Heart right ventricle (tissue), 16 donors: ENCODE results near the gene ZNF28. TPM values are rescaled to one million over a fixed set of nuclear protein-coding genes. Genes with fewer than 3 reads are reported as not detected.
"Not testable (repeated sequence)": the region's sequence is repeated elsewhere in the genome, so short reads cannot be mapped to it uniquely, and the experiment has no call there.

Experiments
- ATAC-seq, 8 donors: fragments of 200-7000 bp; cut with Tn5 transposase; one replicate each; pipeline ENCODE4 v1.9.1; 2020; ENCODE audit warnings: mild to moderate bottlenecking in 8 of 8, moderate library complexity in 8 of 8, moderate number of reproducible peaks in 1 of 8
- DNase-seq, 2 donors: peaks; one replicate each; pipeline ENCODE4 v3.0.0-alpha.2; 2020
- H3K27ac ChIP-seq, 10 donors: fragments of 200-600 bp; sonication (generic) in 2 of 10; one replicate each; pipeline versions ENCODE4 v1.5.0 to v1.8.0; 2020 to 2022; ENCODE audit warnings: mild to moderate bottlenecking in 3 of 10
- H3K27me3 ChIP-seq, 7 donors: fragments of 200-600 bp; one replicate each; pipeline ENCODE4 v1.8.0; 2021 to 2022; ENCODE audit warnings: mild to moderate bottlenecking in 2 of 7
- H3K36me3 ChIP-seq, 9 donors: fragments of 200-600 bp; sonication (generic) in 1 of 9; one replicate each; pipeline versions ENCODE4 v1.5.0 to v1.8.0; 2020 to 2022; ENCODE audit warnings: mild to moderate bottlenecking in 2 of 9
- H3K4me1 ChIP-seq, 9 donors: fragments of 200-600 bp; sonication (generic) in 1 of 9; one replicate each; pipeline versions ENCODE4 v1.5.0 to v1.8.0; 2020 to 2022; ENCODE audit warnings: mild to moderate bottlenecking in 4 of 9
- H3K4me3 ChIP-seq, 10 donors: fragments of 200-600 bp; sonication (generic) in 2 of 10; one replicate each; pipeline versions ENCODE4 v1.5.0 to v1.8.0; 2020 to 2022; ENCODE audit warnings: mild to moderate bottlenecking in 7 of 10, moderate library complexity in 2 of 10
- H3K9me3 ChIP-seq, 11 donors: fragments of 200-600 bp in 10 of 11; sonication (generic) in 2 of 11; one replicate each; pipeline versions ENCODE4 v1.5.0 to v1.8.0; 2013 to 2022; ENCODE audit warnings: mild to moderate bottlenecking in 2 of 11, control low read depth in 1 of 11, moderate library complexity in 1 of 11
- WGBS, 2 donors: extraction: QIAGEN DNeasy Blood & Tissue Kit; methylation state at CpG; one replicate each; pipeline ENCODE4 v1.1.7; 2013; ENCODE audit warnings: inconsistent platforms in 1 of 2; 5-methylcytosine and 5-hydroxymethylcytosine counted together
- intact Hi-C, 10 donors: fragments of 100-400 bp; cut with DNase I; formaldehyde crosslinking; loops; one replicate each; pipeline versions ENCODE4 v1.11.1 to v1.14.2; 2022
- long read RNA-seq, 3 donors: library from polyadenylated mRNA; unstranded; transcript quantifications; one replicate each; pipeline ENCODE4 v2.0.0, GENCODE V29; 2020 to 2021
- polyA plus RNA-seq, 2 donors: library from polyadenylated mRNA; stranded (reverse); fragments of 200-250 nt; gene quantifications; one replicate each; pipeline ENCODE4 v1.2.3, GENCODE V29; 2013
- total RNA-seq, 10 donors: library from RNA; stranded (reverse); fragmentation: NEBNext Ultra II Directional in 3 of 10; extraction: Animal tissue kit (Norgen Biotek cat#: 25700) in 3 of 10; gene quantifications; one replicate each; pipeline versions ENCODE4 v1.2.1 to v1.2.4, GENCODE V29; 2021 to 2023
- TF ChIP-seq, protein P1 (sequence below), 9 donors: fragments of 200-600 bp; sonication (generic) in 2 of 9; IDR thresholded peaks; one replicate each; pipeline versions ENCODE4 v1.5.0 to v1.8.0; 2021 to 2022; ENCODE audit warnings: antibody characterized with exemption in 9 of 9, mild to moderate bottlenecking in 5 of 9, moderate library complexity in 1 of 9
- donor health status: Arrhythmogenic right ventricular cardiomyopathy.
- donor health status: ischemic (EF 13 %, LVEDD 7.1; RV severe dilation, severe dysfunction).
- donor health status: healthy with polysubstance abuse.
- donor health status: DM: no; HTN: yes; CAD: no.
- donor health status: DM: no; HTN: no; CAD: no.
- donor health status: ischemic (EF 25% LVEDD 6.9; RV normal size, moderate dysfunction).
- donor health status: ischemic (EF 25% LVEDD 5.7; RV mildly dilated, moderate dysfunction).
- donor health status: healthy.
- donor health status: DM: yes; HTN: yes; CAD: no.
- donor health status: Ischemic cardiomyopathy.
- donor health status: ischemic (EF 35%, LVEDD 5.7; RV mildly dilated, moderate dysfunction).
- donor health status: nonischemic (EF 11% LVEDD 7.7; RV severe dilation, severe dysfunction).
- donor health status: DM: yes; HTN: yes; CAD: no.
- donor health status: PGD.
- donor health status: ischemic (EF 29% LVEDD 5.4; RV normal size, mild dysfunction).
- donor health status: nonischemic (EF 23%, LVEDD 6.1; RV moderate dilation, normal function).

ZNF28 gene
- total RNA-seq (10 to 100 TPM in 3 of 10 donors, 1 to 10 TPM in 7; 3.6 to 11.4 (median 9.4) TPM), polyA plus RNA-seq (1 to 10 TPM; 1.4 to 2.9 TPM)
- long read RNA-seq, donor 1, partial matches to known transcripts: 1 of 10 reads
- long read RNA-seq, donor 1, other reads (novel, unspliced or antisense): 9 of 10 reads
- long read RNA-seq, donor 2, full-length matches to known transcripts: 5 of 13 reads
- long read RNA-seq, donor 2, partial matches to known transcripts: 0 of 13 reads
- long read RNA-seq, donor 2, other reads (novel, unspliced or antisense): 8 of 13 reads
- long read RNA-seq, donor 3, full-length matches to known transcripts: 7 of 17 reads
- long read RNA-seq, donor 3, partial matches to known transcripts: 1 of 17 reads
- long read RNA-seq, donor 3, other reads (novel, unspliced or antisense): 9 of 17 reads

DNA sequence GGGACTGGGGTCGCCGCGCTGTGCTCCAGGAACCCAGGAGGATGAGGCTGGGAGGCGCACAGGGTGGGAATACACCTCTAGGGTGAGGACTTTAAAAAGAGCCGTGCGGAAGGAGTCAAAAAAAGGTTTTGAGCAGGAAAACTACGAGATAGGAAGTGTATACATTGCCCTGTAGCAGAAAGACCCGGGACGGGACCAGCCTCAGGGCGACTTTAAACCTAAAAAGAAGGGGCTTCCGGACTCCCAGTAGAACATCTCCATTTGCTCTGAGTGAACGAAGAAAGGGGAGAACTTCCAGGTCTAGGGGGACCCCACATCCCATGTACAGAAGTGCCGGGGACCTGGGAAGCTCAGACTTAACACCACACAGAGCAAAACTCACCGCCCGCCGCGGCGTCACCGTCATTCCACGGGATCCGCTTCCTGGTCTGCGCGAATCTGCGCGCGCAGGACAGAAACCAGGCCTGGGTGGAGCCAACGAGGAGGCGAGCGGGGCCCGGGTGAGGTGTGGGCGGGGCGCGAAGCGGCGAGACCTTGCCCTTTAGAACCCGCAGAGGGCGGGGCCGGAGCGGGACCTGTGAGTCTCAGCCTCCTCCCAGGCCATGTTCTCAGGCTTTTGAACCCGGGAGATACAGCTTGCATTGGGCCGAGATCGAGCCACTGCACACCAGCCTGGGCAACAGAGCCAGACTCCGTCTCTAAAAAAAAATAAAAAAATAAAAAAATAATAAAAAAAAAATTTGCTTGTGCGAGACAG is at the start of gene ZNF28:
Gene ZNF28 (minus strand): TSS at position 430 of the 757 bp plus-strand sequence. CDS start 3,675 bp downstream, outside the sequence.
- not testable (repeated sequence) for H3K27me3 ChIP-seq, H3K9me3 ChIP-seq
- TF ChIP-seq, protein P1, sequence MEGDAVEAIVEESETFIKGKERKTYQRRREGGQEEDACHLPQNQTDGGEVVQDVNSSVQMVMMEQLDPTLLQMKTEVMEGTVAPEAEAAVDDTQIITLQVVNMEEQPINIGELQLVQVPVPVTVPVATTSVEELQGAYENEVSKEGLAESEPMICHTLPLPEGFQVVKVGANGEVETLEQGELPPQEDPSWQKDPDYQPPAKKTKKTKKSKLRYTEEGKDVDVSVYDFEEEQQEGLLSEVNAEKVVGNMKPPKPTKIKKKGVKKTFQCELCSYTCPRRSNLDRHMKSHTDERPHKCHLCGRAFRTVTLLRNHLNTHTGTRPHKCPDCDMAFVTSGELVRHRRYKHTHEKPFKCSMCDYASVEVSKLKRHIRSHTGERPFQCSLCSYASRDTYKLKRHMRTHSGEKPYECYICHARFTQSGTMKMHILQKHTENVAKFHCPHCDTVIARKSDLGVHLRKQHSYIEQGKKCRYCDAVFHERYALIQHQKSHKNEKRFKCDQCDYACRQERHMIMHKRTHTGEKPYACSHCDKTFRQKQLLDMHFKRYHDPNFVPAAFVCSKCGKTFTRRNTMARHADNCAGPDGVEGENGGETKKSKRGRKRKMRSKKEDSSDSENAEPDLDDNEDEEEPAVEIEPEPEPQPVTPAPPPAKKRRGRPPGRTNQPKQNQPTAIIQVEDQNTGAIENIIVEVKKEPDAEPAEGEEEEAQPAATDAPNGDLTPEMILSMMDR (IDR thresholded peaks at IDR 0.05): peak in 1 of 9 donors; percentile 20
- DNase-seq (peak; percentile 67 to 80), ATAC-seq (peak; percentile 100)
- Histone ChIP-seq H3K27ac (peak within 1 kb of the TSS in 9 of 10 donors; percentile 28 to 77 (median 70)), H3K36me3 (peaks cover 0 to 19% (median 0%) of the 10 kb centered on the region in 9 donors), H3K4me3 (peak within 1 kb of the TSS; percentile 38 to 82 (median 64)), H3K4me1 (peaks cover 0 to 12% (median 6%) of the 10 kb centered on the region in 9 donors)
- 1 to 4% methylated on average over 22 to 37 of the region's 44 CpGs for WGBS, 2 donors
- intact Hi-C loops: loop anchor here in 2 of 10 donors (2.0 to 5.0 kb wide), 2 partner anchors 35 to 36 kb away; partner anchors contain the start of gene ZNF468 (in 2 of the 2)

DNA sequence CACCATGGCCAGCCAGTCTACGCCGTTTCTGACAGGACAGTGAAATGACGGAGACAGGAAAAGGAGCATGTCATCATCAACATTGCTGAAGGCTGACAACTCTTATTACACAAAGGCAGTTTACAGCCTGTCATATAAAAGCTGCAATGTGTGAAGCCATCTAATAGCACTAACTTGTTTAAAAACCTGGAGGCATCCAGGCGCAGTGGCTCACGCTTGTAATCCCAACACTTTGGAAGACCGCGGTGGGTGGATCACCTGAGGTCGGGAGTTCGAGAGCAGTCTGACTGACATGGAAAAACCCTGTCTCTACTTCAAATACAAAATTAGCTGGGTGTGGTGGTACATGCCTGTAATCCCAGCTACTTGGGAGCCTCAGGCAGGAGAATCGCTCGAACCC is 46.6 kb upstream of the ZNF28 start:
- H3K9me3 ChIP-seq, intact Hi-C loops, H3K27me3 ChIP-seq, H3K4me1 ChIP-seq, DNase-seq, ATAC-seq, H3K27ac ChIP-seq, H3K4me3 ChIP-seq: not testable (repeated sequence)
- 92 to 96% methylated on average over 11 of the region's 11 CpGs for WGBS, 2 donors
- H3K36me3 ChIP-seq: peaks cover 0 to 13% (median 0%) of the 10 kb centered on the region in 9 donors

DNA sequence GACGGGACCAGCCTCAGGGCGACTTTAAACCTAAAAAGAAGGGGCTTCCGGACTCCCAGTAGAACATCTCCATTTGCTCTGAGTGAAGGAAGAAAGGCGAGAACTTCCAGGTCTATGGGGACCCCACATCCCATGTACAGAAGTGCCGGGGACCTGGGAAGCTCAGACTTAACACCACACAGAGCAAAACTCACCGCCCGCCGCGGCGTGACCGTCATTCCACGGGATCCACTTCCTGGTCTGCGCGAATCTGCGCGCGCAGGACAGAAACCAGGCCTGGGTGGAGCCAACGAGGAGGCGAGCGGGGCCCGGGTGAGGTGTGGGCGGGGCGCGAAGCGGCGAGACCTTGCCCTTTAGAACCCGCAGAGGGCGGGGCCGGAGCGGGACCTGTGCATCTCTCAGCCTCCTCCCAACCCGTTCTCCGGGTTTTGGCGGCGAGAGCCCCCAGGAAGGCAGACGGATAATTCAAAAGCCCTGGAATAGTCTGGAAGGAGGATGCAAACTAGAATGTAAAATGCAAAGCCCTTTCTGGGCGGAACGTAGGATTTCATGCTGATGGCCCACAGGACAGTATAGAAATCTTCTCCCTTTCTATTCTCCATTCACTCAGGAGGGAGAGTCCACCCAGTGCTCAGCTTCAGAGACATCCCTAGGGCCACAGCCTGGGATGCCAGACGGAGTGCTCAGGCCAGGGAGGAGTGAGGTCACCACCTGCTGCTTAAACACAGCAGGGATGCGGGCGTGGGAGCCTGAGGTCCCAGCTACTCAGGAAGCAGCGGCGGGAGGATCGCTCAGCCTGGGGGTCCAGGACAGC is 36.2 kb upstream of the ZNF28 start, which contains the start of gene ZNF468:
Gene ZNF468 (minus strand): TSS at position 242 of the 814 bp plus-strand sequence. CDS start 3,347 bp downstream, outside the sequence.
- peaks cover 0 to 10% (median 2%) of the 10 kb centered on the region in 9 donors for H3K4me1 ChIP-seq
- TF ChIP-seq, protein P1 (IDR thresholded peaks at IDR 0.05): peak in 1 of 9 donors; percentile 30
- not testable (repeated sequence) for H3K27me3 ChIP-seq, H3K9me3 ChIP-seq
- H3K36me3 ChIP-seq: peaks cover 0 to 20% (median 12%) of the 10 kb centered on the region in 9 donors
- DNase-seq: peak; percentile 62 to 84
- WGBS, 2 donors: 2 to 3% methylated on average over 35 to 43 of the region's 43 CpGs
- peak within 1 kb of the TSS; percentile 60 to 86 (median 74) for H3K4me3 ChIP-seq
- intact Hi-C loops: loop anchor here in 2 of 10 donors (2.0 to 5.0 kb wide), 2 partner anchors 35 to 37 kb away; partner anchors contain the start of gene ZNF28 (in 2 of the 2)
- peak; percentile 100 for ATAC-seq
- H3K27ac ChIP-seq: peak within 1 kb of the TSS in 9 of 10 donors; percentile 31 to 83 (median 74)

DNA sequence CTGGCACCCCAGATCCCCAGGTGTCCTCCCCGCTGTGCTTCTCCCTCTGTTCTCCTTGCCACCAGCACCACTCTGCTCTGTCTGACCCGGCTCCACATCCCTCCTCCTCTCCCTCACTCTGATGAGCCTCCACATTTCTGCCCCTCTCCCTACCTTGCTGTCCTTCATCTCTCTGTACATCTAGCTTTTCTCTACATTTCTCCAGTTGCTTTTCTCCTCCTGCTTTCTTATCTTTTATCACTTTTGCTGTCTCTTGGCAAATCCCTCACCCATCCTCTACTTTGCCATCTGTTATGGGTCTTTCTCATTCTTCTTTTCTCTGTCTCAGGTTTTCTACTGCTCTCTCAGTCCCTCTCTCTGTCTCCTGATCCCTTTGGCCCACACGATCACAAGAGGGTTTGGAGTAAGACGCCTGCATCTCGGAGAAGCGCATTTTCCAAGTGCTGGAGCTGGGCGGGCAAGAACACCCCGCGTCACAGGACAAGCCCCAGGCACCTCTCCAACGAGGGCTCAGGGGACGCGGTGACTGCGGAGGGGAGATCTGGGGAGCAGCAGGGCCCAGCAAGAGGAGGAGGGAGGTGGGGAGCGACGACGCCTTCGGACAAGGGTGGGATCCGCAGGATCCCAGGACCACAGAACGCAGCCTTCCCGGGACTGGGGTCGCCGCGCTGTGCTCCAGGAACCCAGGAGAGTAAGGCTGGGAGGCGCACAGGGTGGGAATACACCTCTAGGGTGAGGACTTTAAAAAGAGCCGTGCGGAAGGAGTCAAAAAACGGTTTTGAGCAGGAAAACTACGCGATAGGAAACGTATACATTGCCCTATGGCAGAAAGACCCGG is 35.3 kb upstream of the ZNF28 start:
- Histone ChIP-seq H3K36me3 (peaks cover 0 to 28% (median 14%) of the 10 kb centered on the region in 9 donors), H3K4me3 (peak overlapping the region; percentile 60 to 86 (median 74)), H3K4me1 (peaks cover 0 to 10% (median 2%) of the 10 kb centered on the region in 9 donors), H3K27ac (peak overlapping the region in 9 of 10 donors; percentile 31 to 83 (median 74))
- intact Hi-C loops: loop anchor here in 2 of 10 donors (2.0 to 5.0 kb wide), 2 partner anchors 34 to 36 kb away; partner anchors contain the start of gene ZNF28 (in 2 of the 2)
- not testable (repeated sequence) for H3K27me3 ChIP-seq, H3K9me3 ChIP-seq
- peak in 1 of 2 donors; percentile 22 for DNase-seq
- peak; percentile 6 to 61 (median 43) for ATAC-seq
- 4 to 5% methylated on average over 20 to 23 of the region's 31 CpGs for WGBS, 2 donors

DNA sequence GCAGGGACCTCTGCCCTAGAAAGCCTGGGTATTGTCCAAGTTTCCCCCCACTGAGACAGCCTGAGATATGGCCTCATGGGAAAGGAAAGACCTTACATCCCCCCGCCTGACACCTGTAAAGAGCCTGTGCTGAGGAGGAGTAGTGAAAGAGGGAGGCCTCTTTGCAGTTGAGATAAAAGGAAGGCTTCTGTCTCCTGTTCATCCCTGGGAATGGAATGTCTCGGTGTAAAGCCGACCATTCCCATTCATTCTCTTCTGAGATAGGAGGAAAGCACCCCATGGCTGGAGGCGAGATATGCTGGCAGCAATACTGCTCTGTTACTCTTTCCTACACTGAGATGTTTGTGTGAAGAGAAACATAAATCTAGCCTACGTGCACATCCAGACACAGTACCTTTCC is 25.9 kb upstream of the ZNF28 start:
- DNase-seq, H3K4me3 ChIP-seq, H3K27me3 ChIP-seq, intact Hi-C loops, H3K4me1 ChIP-seq, H3K27ac ChIP-seq, ATAC-seq: not testable (repeated sequence)
- Histone ChIP-seq H3K36me3 (peaks cover 0 to 99% (median 70%) of the 10 kb centered on the region in 9 donors), H3K9me3 (peaks cover 0 to 55% (median 21%) of the 10 kb centered on the region in 11 donors)
- WGBS, 2 donors: 51 to 72% methylated on average over 5 of the region's 5 CpGs

DNA sequence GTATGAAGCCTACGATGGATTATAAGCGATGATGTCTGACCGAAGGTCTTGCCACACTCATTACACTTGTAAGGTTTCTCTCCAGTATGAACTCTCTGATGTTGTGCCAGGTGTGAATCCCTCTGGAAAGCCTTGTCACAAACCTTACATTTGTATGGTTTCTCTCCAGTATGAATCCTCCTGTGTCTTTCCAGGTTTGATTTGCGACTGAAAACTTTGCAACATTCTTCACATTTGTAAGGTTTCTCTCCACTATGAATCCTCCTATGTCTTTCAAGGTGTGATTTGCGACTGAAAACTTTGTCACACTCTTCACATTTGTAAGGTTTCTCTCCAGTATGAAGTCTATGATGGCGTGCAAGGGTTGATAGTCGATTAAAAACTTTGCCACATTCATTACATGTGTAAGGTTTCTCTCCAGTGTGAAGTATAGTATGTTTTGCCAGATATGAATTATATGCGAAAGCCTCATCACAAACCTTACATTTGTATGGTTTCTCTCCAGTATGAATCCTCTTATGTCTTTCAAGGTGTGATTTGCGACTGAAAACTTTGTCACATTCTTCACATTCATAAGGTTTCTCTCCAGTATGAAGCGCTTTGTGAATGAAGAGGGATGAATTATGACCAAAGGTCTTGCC is 19.5 kb upstream of the ZNF28 start:
- DNase-seq, intact Hi-C loops, H3K4me3 ChIP-seq, H3K27ac ChIP-seq, H3K27me3 ChIP-seq, H3K4me1 ChIP-seq, ATAC-seq: not testable (repeated sequence)
- WGBS, 2 donors: 97 to 98% methylated on average over 10 of the region's 10 CpGs
- peaks cover 0 to 100% (median 65%) of the 10 kb centered on the region in 11 donors for H3K9me3 ChIP-seq
- peaks cover 10 to 98% (median 72%) of the 10 kb centered on the region in 9 donors for H3K36me3 ChIP-seq

DNA sequence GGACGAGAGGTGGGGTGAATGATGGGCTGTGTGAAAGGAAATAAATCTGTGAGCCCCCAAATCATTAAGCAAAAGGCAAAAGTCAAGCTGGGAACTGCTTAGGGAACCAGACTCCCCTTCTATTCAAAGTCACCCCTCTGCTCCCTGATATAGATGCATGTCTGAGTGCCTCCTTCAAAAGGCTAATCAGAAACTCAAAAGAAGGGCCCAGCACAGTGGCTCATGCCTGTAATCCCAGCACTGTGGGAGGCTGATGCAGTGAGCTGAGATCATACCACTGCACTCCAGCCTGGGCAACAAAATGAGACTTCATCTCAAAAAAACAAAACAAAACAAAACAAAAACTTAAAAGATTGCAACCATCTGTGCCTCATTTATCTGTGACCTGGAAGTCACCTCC is 12.9 kb upstream of the ZNF28 start:
- intact Hi-C loops, H3K27ac ChIP-seq, H3K4me3 ChIP-seq, DNase-seq, ATAC-seq, H3K4me1 ChIP-seq, H3K27me3 ChIP-seq: not testable (repeated sequence)
- Histone ChIP-seq H3K36me3 (peaks cover 0 to 32% (median 5%) of the 10 kb centered on the region in 9 donors), H3K9me3 (peaks cover 0 to 66% (median 22%) of the 10 kb centered on the region in 11 donors)
- WGBS, 2 donors: 59 to 71% methylated on average over 1 of the region's 1 CpG
